Spleen (tissue), 7 donors: Measurements from ENCODE around the gene SPATS2L.

Experiments
- POLR2A ChIP-seq, 3 donors: fragments of 450-650 bp; IDR thresholded peaks; one replicate each; pipeline ENCODE4 v1.5.1; 2017; ENCODE audit warnings: antibody characterized with exemption in 3 of 3, mild to moderate bottlenecking in 1 of 3
- POLR2AphosphoS5 ChIP-seq, 3 donors: sonication (generic); formaldehyde crosslinking; IDR thresholded peaks; one replicate each; pipeline ENCODE4 v1.5.1; 2017; ENCODE audit warnings: antibody characterized with exemption in 3 of 3
- TF ChIP-seq, protein P1 (sequence below), 11 experiments: fragments of 200-600 bp in 7 of 11; fragments of 450-650 bp in 4 of 11; sonication (generic) in 4 of 11; IDR thresholded peaks in 8 of 11; conservative IDR thresholded peaks in 3 of 11; 1 replicate in 7 of 11; 2 replicates in 4 of 11; pipeline versions ENCODE4 v1.4.0 to v1.8.0; 2016 to 2021; ENCODE audit warnings: antibody characterized with exemption in 11 of 11, inconsistent platforms in 4 of 11, mild to moderate bottlenecking in 1 of 11
- donor health status: DM: no; HTN: no; CAD: no; lungs with moderate emphysema.
- donor health status: DM: no; HTN: no; CAD: no.
- donor health status: DM: no; HTN: no; CAD: no.

DNA sequence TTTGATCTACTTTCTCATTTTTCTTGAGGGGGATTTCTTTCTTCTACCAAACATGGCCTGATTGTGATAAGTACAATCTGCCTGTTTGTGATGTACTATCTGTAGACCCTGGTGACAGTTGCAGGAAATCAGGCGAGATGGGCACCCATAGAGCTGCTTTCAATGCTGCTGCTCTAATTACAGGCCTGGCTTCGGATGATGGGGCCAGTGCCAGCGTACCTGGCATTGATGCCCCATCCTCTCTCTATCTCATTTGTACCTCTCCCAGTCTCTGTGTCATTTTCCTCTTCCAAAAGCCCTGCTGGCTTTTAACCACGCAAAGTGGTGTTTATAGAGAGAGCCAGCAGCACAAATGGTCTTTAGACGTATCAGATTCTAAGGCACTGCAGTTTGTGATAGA, 133.5 kb downstream of the SPATS2L start:
- TF ChIP-seq, protein P1, sequence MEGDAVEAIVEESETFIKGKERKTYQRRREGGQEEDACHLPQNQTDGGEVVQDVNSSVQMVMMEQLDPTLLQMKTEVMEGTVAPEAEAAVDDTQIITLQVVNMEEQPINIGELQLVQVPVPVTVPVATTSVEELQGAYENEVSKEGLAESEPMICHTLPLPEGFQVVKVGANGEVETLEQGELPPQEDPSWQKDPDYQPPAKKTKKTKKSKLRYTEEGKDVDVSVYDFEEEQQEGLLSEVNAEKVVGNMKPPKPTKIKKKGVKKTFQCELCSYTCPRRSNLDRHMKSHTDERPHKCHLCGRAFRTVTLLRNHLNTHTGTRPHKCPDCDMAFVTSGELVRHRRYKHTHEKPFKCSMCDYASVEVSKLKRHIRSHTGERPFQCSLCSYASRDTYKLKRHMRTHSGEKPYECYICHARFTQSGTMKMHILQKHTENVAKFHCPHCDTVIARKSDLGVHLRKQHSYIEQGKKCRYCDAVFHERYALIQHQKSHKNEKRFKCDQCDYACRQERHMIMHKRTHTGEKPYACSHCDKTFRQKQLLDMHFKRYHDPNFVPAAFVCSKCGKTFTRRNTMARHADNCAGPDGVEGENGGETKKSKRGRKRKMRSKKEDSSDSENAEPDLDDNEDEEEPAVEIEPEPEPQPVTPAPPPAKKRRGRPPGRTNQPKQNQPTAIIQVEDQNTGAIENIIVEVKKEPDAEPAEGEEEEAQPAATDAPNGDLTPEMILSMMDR (IDR thresholded peaks at IDR 0.05 in 8 of 11, conservative IDR thresholded peaks at IDR 0.05 in 3 of 11) = no peak
- TF ChIP-seq POLR2A (IDR thresholded peaks at IDR 0.05) = no peak
- TF ChIP-seq POLR2AphosphoS5 (IDR thresholded peaks at IDR 0.05) = no peak
